NCI-H2029 treated with DMSO at 0.1 percent for 48 hours (cell line): ENCODE measurements around the gene NQO2.
"Not testable (repeated sequence)": the region's sequence is repeated elsewhere in the genome, so short reads cannot be mapped to it uniquely, and the experiment has no call there.

Source experiments
- DNase-seq: peaks from one replicate; lab custom pipeline; 2025; lab: John Stamatoyannopoulos, UW

NQO2 gene

GRCh38 chr6:2989332-2990247 lies 10.1 kb upstream of the NQO2 start:
- peak; percentile 99 for DNase-seq

DNA sequence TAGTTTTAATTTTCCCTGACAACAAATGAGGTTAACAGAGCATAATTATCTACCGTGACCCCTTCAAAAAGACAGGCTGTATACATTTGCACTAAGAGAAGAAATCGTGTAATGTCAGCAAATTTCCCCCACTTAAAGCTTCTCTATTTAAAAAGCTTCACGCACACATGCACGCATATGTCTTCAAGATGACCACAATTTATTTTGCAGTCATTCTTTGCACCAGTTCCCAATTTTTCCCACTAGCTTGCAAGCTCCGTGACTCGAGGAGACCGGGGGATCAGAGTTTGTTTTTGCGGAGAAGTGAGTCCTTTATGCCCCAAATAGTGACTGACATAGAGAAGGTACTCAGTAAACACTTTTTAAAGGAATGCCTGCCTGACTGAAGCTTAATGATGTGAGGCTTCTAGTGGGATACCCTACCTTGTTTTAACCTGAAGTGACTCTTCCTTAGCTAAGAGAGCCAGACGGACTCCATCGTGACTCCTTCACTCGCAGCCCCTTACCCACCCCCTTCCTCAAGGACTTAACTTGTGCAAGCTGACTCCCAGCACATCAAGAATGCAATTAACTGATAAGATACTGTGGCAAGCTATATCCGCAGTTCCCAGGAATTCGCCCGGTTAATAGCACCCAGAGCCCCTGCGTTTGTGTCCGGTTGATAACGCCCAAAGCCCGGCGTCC lies 9.3 kb upstream of the NQO2 start:
- DNase-seq: peak; percentile 50

- no peak for DNase-seq
Observed at GRCh38 chr6:2990932-2991506, 8.7 kb upstream of the NQO2 start.

DNA sequence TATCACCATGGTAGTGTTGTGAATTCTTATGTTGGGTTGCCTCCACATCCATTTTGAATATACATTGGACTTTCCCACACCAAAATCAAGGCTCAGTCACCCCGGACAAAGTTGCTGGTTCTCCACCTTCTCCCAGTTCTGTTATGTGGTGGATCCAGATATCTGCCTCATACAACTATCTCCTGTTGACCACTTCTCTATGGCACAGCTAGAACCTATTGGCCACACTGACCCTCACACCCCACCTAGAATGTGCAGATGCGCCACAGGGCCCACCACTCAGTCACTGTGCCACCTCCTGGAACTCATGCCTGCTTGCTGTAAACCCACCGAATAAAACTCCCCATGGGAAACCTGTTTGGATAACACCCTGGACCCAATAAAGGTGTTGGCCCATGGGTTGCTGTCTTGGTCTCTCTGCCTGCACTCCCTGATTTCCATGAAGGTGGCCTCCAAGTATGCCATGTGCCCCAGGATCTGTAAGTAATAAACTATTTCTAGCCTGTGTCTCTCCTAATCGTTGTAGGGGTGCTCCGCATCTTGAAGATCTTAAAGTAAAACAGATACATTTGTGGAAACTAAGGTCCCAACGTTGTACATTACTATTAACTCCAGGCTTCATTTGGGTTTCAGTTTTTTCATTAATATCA lies 7.2 kb upstream of the NQO2 start:
- no peak for DNase-seq

GRCh38 chr6:2993755-2994317 lies 5.9 kb upstream of the NQO2 start:
- peak; percentile 77 for DNase-seq

GRCh38 chr6:2998249-2998997 lies 1.3 kb upstream of the NQO2 start:
- DNase-seq: not testable (repeated sequence)

- peak; percentile 81 for DNase-seq
Observed at GRCh38 chr6:2998998-2999617, 586 bp upstream of the NQO2 start.

- DNase-seq: no peak
Observed at GRCh38 chr6:3001146-3001772, 1.6 kb downstream of the NQO2 start.

DNA sequence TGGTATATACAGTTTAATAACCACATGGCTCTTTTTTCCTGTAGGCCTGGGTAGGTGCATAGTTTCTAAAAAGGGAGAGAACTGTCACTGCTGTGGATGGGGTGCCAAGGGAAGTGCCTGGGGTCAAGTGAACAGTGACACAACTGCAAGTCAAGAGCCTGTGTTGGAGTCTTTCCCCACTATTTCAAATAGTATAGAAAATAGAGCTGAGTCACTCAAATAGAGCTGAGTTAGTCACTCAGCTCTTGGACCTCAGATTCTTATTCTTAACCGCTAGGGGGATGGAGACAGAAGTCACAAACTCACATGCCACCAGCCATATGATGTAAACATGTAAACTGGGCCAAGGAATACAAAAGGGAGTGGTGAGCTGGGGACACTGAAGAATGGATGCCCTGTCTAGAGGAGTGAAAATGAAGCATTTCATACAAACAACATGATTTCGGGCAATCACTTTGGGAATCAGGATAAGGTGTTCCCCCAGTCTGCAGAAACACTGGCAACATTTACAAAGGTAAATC lies 2.1 kb downstream of the NQO2 start:
- no peak for DNase-seq

DNA sequence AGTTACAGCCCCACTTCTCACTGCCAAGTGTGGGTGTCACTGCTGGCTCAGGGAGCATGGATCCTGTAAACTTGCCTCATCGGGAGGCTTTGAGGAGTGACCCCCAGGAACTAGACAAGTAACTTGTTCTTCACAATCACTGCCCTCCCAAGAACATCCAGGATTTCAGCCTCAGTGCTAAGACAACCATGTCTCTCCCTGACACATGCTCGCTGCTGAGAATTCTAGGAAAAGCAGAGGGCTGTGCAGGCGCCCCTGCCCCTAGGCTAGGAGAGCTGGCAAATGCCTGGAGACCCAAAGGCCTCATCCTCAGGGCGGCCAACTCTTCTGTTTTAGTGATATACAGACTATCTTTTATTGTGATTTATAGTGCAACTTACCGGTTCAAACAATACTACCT lies 3.5 kb downstream of the NQO2 start:
- DNase-seq: not testable (repeated sequence)

DNA sequence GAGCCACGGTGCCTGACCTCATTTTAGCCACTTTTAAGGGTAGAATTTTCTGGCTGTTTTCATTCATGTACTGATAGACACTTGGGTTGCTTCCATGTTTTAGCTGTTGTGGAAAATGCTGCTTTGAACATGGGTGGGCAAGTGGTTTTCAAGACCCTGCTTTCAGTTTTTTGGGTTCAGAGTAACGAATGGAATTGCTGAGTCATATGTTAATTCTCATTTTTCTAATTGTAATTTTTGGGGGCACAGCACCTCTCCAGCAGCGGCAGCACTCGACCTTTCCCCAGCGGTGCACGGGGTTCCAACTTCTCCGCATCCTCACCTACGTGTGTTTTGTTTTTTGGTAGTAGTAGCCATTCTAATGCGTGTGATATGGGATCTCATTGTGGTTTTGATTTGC lies 5.4 kb downstream of the NQO2 start:
- no peak for DNase-seq

DNA sequence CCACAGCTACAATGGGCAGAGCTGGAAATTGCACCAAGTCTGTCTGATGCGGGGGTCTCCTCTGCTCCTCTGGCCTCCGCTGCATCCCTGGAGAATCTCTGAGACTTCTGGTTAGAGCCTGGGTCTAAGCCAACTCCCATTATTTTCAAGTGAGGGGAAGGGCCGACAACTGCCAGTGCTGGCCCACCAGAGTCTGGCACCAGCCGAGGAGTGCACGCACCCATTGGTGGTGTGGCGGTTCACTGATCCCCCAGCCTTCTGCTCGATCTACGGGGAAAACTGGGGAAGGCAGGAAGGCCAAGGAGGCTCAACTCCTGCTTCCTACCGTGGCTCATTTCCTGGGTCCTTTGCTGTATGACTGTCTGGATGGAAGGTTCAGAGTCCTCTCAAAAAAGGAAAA lies 6.2 kb downstream of the NQO2 start:
- DNase-seq: no peak

GRCh38 chr6:3006476-3006875 lies 6.8 kb downstream of the NQO2 start:
- no peak for DNase-seq

DNA sequence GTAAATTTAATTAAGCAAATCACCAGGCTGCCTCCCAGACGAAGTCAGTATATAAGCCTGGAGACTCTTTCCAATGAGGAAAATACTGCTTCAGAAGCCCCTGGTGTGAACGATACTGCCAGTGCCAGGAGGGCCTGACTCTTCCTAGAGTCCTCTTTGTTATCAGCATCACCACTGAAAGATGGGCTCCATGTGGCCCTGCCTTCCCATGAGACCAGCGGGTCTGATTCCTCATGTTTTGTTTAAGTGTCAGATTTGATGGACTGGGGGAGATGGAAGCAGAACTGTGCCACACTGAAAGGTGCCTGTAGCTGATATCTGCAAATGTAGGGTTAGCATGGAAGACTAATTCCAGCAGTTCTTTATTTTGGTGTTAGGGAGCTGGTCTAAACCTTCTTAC lies 7.9 kb downstream of the NQO2 start:
- DNase-seq: no peak

DNA sequence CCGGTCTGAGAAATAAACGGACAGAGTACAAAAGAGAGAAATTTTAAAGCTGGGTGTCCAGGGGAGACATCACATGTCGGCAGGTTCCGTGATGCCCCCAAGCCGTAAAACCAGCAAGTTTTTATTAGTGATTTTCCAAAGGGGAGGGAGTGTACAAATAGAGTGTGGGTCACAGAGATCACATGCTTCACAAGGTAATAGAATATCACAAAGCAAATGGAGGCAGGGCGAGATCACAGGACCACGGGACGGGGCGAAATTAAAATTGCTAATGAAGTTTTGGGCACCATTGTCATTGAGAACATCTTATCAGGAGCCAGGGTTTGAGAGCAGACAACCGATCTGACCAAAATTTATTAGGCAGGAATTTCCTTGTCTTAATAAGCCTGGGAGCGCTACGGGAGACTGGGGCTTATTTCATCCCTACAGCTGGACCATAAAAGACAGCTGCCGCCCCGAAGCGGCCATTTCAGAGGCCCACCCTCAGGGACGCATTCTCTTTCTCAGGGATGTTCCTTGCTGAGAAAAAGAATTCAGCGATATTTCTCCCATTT lies 9.1 kb downstream of the NQO2 start:
- DNase-seq: not testable (repeated sequence)

- DNase-seq: no peak
Observed at GRCh38 chr6:3009930-3010329, 10.2 kb downstream of the NQO2 start.

DNA sequence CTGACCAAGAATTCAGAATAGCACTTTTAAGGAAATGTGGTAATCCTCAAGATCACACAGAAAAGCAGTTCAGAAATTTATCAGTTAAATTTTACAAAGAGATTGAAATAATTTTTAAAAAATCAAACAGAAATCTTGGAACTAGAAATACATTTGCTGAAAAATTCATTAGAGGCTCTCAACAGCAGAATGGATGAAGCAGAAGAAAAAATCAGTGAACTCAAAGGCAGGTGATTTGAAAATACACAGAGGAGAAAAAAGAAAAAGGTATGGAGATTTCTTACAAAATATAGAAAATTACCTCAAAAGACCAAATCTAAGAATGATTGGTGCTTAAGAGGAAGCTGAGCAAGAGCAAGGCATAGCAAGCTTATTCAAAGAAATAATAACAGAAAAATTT lies 11.5 kb downstream of the NQO2 start:
- DNase-seq: no peak

DNA sequence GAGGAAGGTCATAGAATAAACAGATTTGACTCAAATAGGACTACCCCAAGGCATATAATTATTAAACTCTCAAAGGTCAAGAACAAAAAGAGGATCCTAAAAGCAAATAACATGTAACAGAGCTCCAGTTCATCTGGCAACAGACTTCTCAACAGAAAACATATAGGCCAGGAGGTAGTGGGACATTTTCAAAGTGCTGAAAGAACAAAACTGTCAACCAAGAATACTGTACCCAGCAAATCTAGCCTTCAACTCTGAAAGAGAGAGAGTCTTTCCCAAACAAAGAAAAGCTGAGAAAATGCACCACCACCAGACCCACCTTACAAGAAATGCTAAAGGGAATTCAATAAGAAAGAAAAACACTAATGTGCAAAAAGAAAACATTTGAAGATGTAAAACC lies 11.9 kb downstream of the NQO2 start:
- DNase-seq: no peak

GRCh38 chr6:3013486-3013885 lies 13.8 kb downstream of the NQO2 start:
- DNase-seq: no peak
